T-helper 2 cell (primary cell): ENCODE measurements around the gene ASXL2.
A peak's percentile ranks its signal among the peaks of the same experiment; 100 is the strongest.

Source experiments
- DNase-seq, 5 experiments: peaks; one replicate each; pipeline versions ENCODE4 v3.0.0 to v3.0.0-alpha.2; 2012 to 2022

Gene ASXL2

GRCh38 chr2:25797620-25798488 is 80.4 kb downstream of the ASXL2 start:
- no peak for DNase-seq

DNA sequence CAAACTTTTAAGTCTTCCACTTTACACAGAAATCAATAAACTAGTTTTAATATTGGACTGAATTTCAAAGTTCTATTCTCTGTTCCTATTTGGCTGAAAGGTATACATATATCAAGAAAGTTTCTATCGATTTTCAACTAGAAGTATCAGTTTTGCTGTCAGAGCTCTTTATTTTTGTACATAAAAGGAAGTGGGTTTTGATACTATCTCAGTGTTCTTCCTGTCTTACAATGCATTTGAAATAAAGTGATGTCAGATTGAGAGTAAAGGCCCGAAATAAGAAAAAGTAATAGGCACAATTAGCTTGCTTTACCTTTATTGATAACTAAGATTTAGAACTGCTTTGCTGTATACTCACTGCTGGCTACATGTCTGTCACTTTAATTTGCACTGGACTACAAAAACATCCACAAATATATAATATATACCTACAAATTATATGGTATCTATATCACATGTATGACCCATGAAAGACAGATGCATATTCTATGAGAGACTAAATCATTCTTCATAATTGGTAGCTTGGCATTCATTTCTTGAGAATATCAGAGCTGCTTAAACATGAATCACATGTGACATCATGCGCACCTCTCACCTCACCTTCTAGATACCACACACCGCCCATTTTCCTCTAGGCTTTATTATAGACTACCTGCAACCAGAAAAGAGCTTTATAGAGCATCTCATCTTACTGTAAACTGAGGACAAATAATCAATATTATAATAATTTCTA is 83.6 kb downstream of the ASXL2 start:
- peak in 2 of 5 experiments; percentile 26 to 86 for DNase-seq

GRCh38 chr2:25790074-25790790 is 88.1 kb downstream of the ASXL2 start:
- DNase-seq: peak in 2 of 5 experiments; percentile 17 to 46

GRCh38 chr2:25788457-25788856 is 89.8 kb downstream of the ASXL2 start:
- peak in 1 of 5 experiments; percentile 35 for DNase-seq

- DNase-seq: no peak
These were observed 91.3 kb downstream of the ASXL2 start for GRCh38 chr2:25787020-25787419.

- no peak for DNase-seq
These were observed 93.9 kb downstream of the ASXL2 start for GRCh38 chr2:25784404-25784803.

DNA sequence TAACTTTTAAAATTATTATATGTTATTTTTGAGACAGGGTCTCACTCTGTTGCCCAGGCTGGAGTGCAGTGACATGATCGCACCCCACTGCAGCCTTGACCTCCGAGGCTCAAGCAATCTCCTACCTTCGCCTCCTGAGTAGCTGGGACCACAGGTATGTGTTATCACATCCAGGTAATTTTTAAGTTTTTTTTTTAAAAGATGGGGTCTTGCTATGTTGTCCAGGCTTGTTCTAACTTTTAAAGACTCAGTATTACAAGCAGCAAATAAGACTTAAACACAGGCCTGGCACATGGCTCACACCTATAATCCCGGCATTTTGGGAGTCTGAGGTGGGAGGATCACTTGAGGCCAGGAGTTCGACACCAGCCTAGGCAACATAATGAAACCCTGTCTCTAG is 101.2 kb downstream of the ASXL2 start:
- DNase-seq: no peak

DNA sequence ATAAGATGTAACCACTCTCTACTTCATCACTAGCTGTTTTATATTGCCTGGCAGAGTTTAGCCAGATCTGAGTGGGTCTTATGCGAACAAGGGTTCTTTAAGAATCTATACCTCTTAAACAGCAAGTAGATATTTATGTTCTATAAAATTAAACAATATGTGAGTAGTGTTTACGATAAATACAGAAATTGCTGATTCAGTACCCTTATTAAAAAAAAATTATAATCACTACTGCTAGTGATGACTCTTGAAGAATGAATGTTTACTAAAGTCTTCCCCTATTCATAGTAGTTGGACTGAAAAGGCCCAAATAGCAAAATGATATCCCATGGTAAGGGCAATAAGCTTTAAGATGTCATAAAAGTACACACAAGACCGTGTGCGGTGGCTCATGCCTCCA is 106.2 kb downstream of the ASXL2 start:
- no peak for DNase-seq

DNA sequence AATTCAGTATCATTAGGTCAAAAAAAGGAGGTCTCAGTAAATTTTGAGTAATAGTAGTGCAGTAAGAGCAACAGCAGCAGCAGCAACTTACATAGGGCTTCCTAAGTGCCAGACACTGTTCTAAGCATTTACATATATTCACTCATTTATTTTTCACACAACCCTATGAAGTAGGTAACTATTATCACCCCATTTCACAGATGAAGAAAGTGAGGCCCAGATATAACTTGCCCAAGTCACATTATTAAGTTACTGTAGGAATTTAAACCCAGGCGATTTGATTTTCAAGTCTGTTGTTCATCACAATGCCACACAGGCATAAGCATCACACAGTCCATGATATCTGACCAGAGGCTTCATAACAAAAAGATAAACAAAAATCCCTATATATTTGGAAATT is 114.7 kb downstream of the ASXL2 start:
- no peak for DNase-seq

DNA sequence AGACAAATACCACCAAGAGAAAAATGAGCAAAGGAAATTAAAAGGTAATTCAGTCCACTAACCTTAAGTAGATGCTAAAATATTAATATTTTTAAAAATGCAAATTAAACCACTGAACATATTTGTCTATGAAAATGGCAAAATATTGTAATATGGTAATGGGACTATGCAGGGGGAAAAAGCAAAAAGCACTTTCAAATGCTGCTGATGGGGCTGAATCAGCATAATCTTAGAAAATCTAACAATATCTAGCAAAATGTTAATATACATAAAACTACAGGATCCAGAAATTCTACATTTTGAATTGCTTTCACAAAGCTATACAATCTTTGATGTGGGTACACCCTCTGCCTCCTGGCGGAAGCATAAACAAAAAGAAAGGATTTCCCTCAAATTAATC is 118.0 kb downstream of the ASXL2 start:
- no peak for DNase-seq

- no peak for DNase-seq
These were observed 119.9 kb downstream of the ASXL2 start for GRCh38 chr2:25758348-25758747.

DNA sequence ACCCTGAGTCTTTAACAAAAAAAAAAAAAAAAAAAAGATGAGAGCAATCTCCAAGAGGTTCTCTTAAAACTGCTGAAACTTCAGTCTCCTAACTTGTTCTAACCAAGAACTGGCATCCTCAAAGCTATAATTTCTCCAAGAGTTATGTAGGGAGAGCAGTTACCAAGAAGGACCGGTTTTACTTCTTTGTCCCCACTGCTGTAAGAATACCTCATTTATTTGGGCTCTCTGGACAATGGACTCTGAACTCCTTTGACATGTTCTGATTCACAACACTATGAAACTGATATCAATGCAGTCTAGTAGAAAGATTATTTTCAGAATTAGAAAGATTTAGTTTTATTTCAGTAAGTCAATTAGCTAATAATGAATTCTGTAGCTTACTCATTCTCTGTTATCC is 120.4 kb downstream of the ASXL2 start:
- DNase-seq: no peak

DNA sequence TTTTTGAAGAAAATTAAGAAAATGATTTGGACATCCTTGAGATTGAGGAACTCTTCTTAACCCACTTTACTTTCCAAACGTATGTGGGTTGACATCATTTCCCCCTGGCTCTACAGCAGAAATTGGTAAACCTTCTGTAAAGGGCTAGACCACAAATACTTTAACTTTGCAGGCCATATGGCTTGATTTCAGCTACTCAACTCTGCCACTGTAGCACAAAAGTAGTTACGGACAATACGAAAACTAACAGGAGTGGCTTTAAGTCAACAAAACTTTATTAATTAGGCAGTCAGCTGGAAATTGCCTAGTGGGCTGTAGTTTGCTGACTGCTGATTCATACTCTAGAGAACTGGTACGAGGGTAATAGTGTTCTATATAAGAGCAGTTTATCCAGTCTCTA is 121.8 kb downstream of the ASXL2 start:
- peak in 1 of 5 experiments; percentile 9 for DNase-seq

GRCh38 chr2:25749676-25750075 is 128.6 kb downstream of the ASXL2 start:
- no peak for DNase-seq

GRCh38 chr2:25744055-25744454 is 134.2 kb downstream of the ASXL2 start:
- no peak for DNase-seq

- DNase-seq: no peak
These were observed 135.0 kb downstream of the ASXL2 start for GRCh38 chr2:25743132-25743830.

GRCh38 chr2:25742501-25742900 is 135.8 kb downstream of the ASXL2 start:
- no peak for DNase-seq

- no peak for DNase-seq
These were observed 137.4 kb downstream of the ASXL2 start for GRCh38 chr2:25740810-25741381.

DNA sequence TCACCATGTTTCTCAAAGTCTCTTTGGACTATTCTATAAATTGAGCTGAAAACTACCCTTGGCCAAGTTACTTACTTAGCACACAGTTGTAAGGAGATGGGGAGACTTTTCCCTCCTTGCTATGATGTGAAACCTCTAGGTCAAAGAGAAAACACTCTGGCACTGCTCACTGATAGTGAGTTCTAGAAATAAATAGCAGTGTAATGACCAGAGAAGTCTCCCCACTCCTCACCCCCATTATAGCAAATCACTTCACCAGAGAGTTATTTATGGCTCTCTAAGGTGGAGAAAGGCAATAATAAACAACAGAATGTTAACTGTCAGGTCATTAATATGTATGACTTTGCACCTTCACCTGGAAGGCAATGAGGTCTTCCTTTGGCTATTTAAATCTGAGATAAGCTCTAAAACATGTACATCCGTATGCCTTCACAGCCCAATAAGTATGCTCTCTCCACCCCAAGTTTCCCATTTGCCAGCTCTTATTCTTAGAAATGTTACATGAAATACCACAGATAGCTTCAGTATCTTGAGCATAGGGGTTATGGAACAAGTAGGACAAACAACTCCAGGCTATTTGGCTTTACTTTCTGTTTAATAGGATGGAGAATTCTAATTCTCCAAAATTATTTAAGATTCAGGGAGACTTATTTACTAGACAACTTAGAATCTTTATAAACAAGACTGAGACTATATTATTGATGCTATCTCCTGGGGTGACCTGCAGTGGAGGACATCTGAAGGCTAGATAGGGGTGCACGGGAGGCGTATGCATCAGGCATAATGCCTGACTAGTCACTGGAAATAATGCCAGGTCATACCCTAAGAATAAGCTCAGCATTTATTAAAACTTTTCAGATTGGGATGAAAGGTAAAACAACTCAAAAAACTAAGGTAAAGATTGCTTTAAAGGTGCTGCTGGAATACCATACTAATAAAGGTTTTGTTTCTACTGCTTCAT is 139.6 kb downstream of the ASXL2 start:
- no peak for DNase-seq

GRCh38 chr2:25736899-25737515 is 141.3 kb downstream of the ASXL2 start:
- DNase-seq: no peak

- DNase-seq: no peak
These were observed 142.5 kb downstream of the ASXL2 start for GRCh38 chr2:25735835-25736234.
